AG10803 (cell line): ENCODE measurements around the gene TLR8.
A peak's percentile ranks its signal among the peaks of the same experiment; 100 is the strongest.

Experiments
- DNase-seq: peaks from one replicate; pipeline ENCODE4 v3.0.0; 2010; ENCODE audit warnings: low read depth
- H3K4me3 ChIP-seq: 2 replicates; pipeline ENCODE4 v1.5.1; 2011; ENCODE audit warnings: mild to moderate bottlenecking, low read length, control low read depth
- CTCF ChIP-seq: conservative IDR thresholded peaks from 2 replicates; pipeline ENCODE4 v1.5.1; 2011; ENCODE audit warnings: mild to moderate bottlenecking, low read length, control low read depth, inconsistent platforms

Gene TLR8

GRCh38 chrX:12887767-12888166, 18.7 kb upstream of the TLR8 start:
- no peak overlapping the region for H3K4me3 ChIP-seq
- no peak for DNase-seq
- TF ChIP-seq CTCF, result no peak

- DNase-seq, result peak; percentile 29
- H3K4me3 ChIP-seq, result no peak overlapping the region
- TF ChIP-seq CTCF, result no peak
These were observed 16.0 kb upstream of the TLR8 start for GRCh38 chrX:12890467-12890866.

- no peak overlapping the region for H3K4me3 ChIP-seq
- TF ChIP-seq CTCF, result no peak
- DNase-seq, result no peak
These were observed 15.2 kb upstream of the TLR8 start for GRCh38 chrX:12891171-12891570.

- no peak for TF ChIP-seq CTCF
These were observed 14.4 kb upstream of the TLR8 start for GRCh38 chrX:12891915-12892506.

GRCh38 chrX:12892716-12893115, 13.7 kb upstream of the TLR8 start:
- DNase-seq, result peak; percentile 5
- TF ChIP-seq CTCF, result no peak
- H3K4me3 ChIP-seq, result no peak overlapping the region

More at GRCh38 chrX:12891915-12892506, 14.4 kb upstream of the TLR8 start:
- no peak for DNase-seq
- H3K4me3 ChIP-seq, result no peak overlapping the region

- peak; percentile 55 for TF ChIP-seq CTCF
- H3K4me3 ChIP-seq, result no peak overlapping the region
- peak; percentile 19 for DNase-seq
These were observed 12.1 kb upstream of the TLR8 start for GRCh38 chrX:12894074-12895030.

GRCh38 chrX:12895866-12896265, 10.6 kb upstream of the TLR8 start:
- no peak overlapping the region for H3K4me3 ChIP-seq
- no peak for TF ChIP-seq CTCF
- no peak for DNase-seq
